K562 (cell line): ENCODE measurements around the gene H3-3A. TPM values are rescaled to one million over a fixed set of nuclear protein-coding genes. Genes with fewer than 3 reads are reported as not detected.

Experiments
- CAMTA2 ChIP-seq: fragments of 250-450 bp; sonication (Bioruptor Pico); conservative IDR thresholded peaks from 2 replicates; pipeline ENCODE4 v1.5.1; 2022
- FUS ChIP-seq: fragments of 200-400 bp; formaldehyde crosslinking; optimal IDR thresholded peaks from 2 replicates; pipeline ENCODE3; 2017; ENCODE audit warnings: low read depth, low read length
- HOXB6 ChIP-seq: fragments of 250-450 bp; sonication (Bioruptor Pico); IDR thresholded peaks from 2 replicates; pipeline ENCODE4 v1.5.1; 2022; ENCODE audit warnings: mild to moderate bottlenecking, borderline replicate concordance
- ILK ChIP-seq: fragments of 450-650 bp; IDR thresholded peaks from 2 replicates; pipeline ENCODE4 v1.6.1; 2016; ENCODE audit warnings: missing genetic modification characterization, low read depth, mild to moderate bottlenecking, missing compliant biosample characterization, moderate library complexity, borderline replicate concordance
- MLX ChIP-seq, 2 experiments: fragments of 450-650 bp in 1 of 2; sonication (generic) in 1 of 2; formaldehyde crosslinking; conservative IDR thresholded peaks; 2 replicates each; pipeline versions ENCODE4 v1.4.0 to v1.8.1; 2020 to 2022; ENCODE audit warnings: mild to moderate bottlenecking in 1 of 2, missing genetic modification reagents in 1 of 2
- NFXL1 ChIP-seq: fragments of 450-650 bp; formaldehyde crosslinking; IDR thresholded peaks from 2 replicates; pipeline ENCODE4 v1.4.0; 2021; ENCODE audit warnings: mild to moderate bottlenecking
- PCBP1 ChIP-seq: fragments of 200-400 bp; formaldehyde crosslinking; IDR thresholded peaks from 2 replicates; pipeline ENCODE4 v1.6.1; 2018; ENCODE audit warnings: mild to moderate bottlenecking, low read depth, low read length; ENCODE audit not compliant: poor library complexity, severe bottlenecking
- RBM34 ChIP-seq: fragments of 200-400 bp; formaldehyde crosslinking; IDR thresholded peaks from 2 replicates; pipeline ENCODE4 v1.6.1; 2018; ENCODE audit warnings: low read length, borderline replicate concordance; ENCODE audit not compliant: insufficient read depth
- SIN3A ChIP-seq, 2 experiments: fragments of 150-350 bp in 1 of 2; IDR thresholded peaks; 2 replicates each; pipeline ENCODE4 v1.6.1; 2011 to 2016; ENCODE audit warnings: borderline replicate concordance in 2 of 2, low read depth in 2 of 2, low read length in 2 of 2, mild to moderate bottlenecking in 2 of 2, moderate library complexity in 2 of 2; ENCODE audit not compliant: control insufficient read depth in 1 of 2
- SMARCB1 ChIP-seq: IDR thresholded peaks from 2 replicates; pipeline ENCODE4 v1.6.1; 2011; ENCODE audit warnings: improper control_type of control experiment, low read depth; ENCODE audit not compliant: insufficient read length
- SNIP1 ChIP-seq: fragments of 450-650 bp; IDR thresholded peaks from 2 replicates; pipeline ENCODE4 v1.7.1; 2017; ENCODE audit warnings: low read depth, mild to moderate bottlenecking
- ZKSCAN1 ChIP-seq: fragments of 150-350 bp; IDR thresholded peaks from 2 replicates; pipeline ENCODE4 v1.6.1; 2016; ENCODE audit warnings: low read depth, low read length
- ZKSCAN8 ChIP-seq: fragments of 200-800 bp; sonication (Bioruptor generic); IDR thresholded peaks from 2 replicates; pipeline ENCODE4 v1.6.1; 2016; ENCODE audit warnings: missing genetic modification characterization, missing compliant biosample characterization
- ZNF175 ChIP-seq: fragments of 200-800 bp; sonication (Bioruptor generic); IDR thresholded peaks from 2 replicates; pipeline ENCODE4 v1.6.1; 2016; ENCODE audit warnings: low read depth, mild to moderate bottlenecking, missing genetic modification characterization, missing compliant biosample characterization
- ZNF507 ChIP-seq: conservative IDR thresholded peaks from 2 replicates; pipeline ENCODE4 v1.6.1; 2017; ENCODE audit warnings: missing genetic modification characterization, missing compliant biosample characterization
- ZNF57 ChIP-seq: fragments of 450-650 bp; formaldehyde crosslinking; IDR thresholded peaks from 2 replicates; pipeline ENCODE4 v1.4.0; 2020; ENCODE audit warnings: mild to moderate bottlenecking, moderate library complexity
- ZNF584 ChIP-seq: fragments of 200-800 bp; sonication (Bioruptor generic); IDR thresholded peaks from 2 replicates; pipeline ENCODE4 v1.6.1; 2016; ENCODE audit warnings: low read depth, mild to moderate bottlenecking, missing genetic modification characterization, missing compliant biosample characterization
- polyA plus RNA-seq, 8 experiments: library from polyadenylated mRNA; depleted of rRNA in 4 of 8; stranded (reverse) in 5 of 8; unstranded in 3 of 8; fragments of >200 nt; fragmentation: Nextera tagmentation in 2 of 8; fragmentation: Illumina TruSeq in 1 of 8; extraction: Ambion mirVana in 2 of 8; extraction: Trizol in 1 of 8; gene quantifications; 2 replicates each; pipeline versions ENCODE4 v1.2.1 to v1.2.3, GENCODE V29; 2011 to 2014; ENCODE audit warnings: inconsistent platforms in 1 of 8, missing spikeins in 1 of 8
- total RNA-seq, 7 experiments: library from RNA; depleted of rRNA in 6 of 7; stranded (reverse); fragments of >200 nt in 6 of 7; fragmentation: Illumina TruSeq in 2 of 7; extraction: Trizol in 2 of 7; gene quantifications; 2 replicates each; pipeline versions ENCODE4 v1.2.1 to v1.2.3, GENCODE V29; 2011 to 2021; ENCODE audit warnings: low replicate concordance in 1 of 7
- TF ChIP-seq, protein P1 (sequence below): sonication (generic); formaldehyde crosslinking; IDR thresholded peaks from 2 replicates; pipeline ENCODE4 v1.9.0; 2022; ENCODE audit warnings: mild to moderate bottlenecking, missing genetic modification reagents
- TF ChIP-seq, protein P2 (sequence below), 3 experiments: fragments of 200-800 bp in 1 of 3; fragments of 250-450 bp in 1 of 3; fragments of 450-650 bp in 1 of 3; sonication (Bioruptor Pico) in 1 of 3; sonication (Bioruptor generic) in 1 of 3; formaldehyde crosslinking in 1 of 3; IDR thresholded peaks; 2 replicates each; pipeline versions ENCODE4 v1.6.1 to v1.8.0; 2016 to 2022; ENCODE audit warnings: mild to moderate bottlenecking in 2 of 3, missing genetic modification characterization in 2 of 3, missing compliant biosample characterization in 1 of 3, moderate library complexity in 1 of 3
- TF ChIP-seq, protein P3 (sequence below): fragments of 450-650 bp; formaldehyde crosslinking; IDR thresholded peaks from 2 replicates; pipeline ENCODE4 v1.4.0; 2022; ENCODE audit warnings: missing genetic modification characterization

H3-3A gene
- total and polyA plus RNA-seq, 9 of the 15 experiments (the other 6 are each of a cell fraction or from before 2014, with no cell fraction given) = 426 to 1,083 (median 591) TPM

DNA sequence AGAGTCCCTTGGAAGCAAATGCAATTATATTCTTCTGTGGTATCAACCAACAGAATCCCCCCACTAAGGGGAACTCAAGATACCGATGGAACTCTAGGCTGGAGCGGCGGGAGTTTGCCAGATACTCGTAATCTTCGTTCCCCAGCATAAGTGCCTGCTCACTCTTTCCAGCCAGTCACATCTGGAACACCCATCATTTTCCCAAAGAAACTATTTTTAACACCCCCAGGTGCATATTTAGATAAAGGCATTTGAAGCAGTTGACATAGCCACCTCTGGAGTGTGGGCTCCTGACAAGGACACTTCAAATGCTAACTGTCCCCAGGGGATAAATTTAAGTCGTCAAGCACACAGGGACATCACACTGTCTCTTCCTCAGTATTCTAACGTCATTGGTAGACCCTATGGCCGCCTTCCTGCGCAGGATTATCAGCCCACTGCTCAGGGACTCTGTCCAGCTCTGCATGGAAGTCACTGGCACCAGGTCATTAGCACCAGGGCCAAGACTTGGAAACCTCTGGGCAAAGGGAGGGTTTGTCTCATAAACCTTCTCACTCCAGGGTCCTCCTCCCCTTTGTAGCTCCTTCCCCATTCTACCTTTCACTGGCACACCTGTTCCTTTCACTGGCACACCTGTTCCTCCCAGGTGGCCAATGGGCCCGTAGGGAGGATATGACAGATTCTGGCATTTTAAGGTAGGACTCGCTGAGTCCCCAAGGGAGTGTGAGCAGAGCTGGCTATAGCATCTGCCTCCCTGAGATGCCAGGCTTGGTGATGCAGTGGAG lies 48.8 kb downstream of the H3-3A start (continued):
- TF ChIP-seq, protein P1, sequence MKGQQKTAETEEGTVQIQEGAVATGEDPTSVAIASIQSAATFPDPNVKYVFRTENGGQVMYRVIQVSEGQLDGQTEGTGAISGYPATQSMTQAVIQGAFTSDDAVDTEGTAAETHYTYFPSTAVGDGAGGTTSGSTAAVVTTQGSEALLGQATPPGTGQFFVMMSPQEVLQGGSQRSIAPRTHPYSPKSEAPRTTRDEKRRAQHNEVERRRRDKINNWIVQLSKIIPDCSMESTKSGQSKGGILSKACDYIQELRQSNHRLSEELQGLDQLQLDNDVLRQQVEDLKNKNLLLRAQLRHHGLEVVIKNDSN (CRISPR knock-in tag) = no peak
- TF ChIP-seq ZNF57 (CRISPR knock-in tag) (no peak), FUS (no peak), HOXB6 (CRISPR knock-in tag) (no peak), ZNF507 (tag) (no peak), SIN3A (IDR thresholded peaks at IDR 0.05; ENCODE audit: borderline replicate concordance in 2 of 2, control insufficient read depth in 1 of 2, low read depth in 2 of 2, low read length in 2 of 2) (no peak), ILK (tag) (no peak), ZNF584 (peak; percentile 66; the same call in 1 of the 2 replicates), ZKSCAN1 (peak; percentile 19; the same call in 1 of the 2 replicates), NFXL1 (CRISPR knock-in tag) (no peak), ZNF175 (CRISPR knock-in tag) (peak; percentile 79; the same call in 1 of the 2 replicates), SNIP1 (no peak), SMARCB1 (no peak), RBM34 (no peak), CAMTA2 (CRISPR knock-in tag) (no peak), PCBP1 (no peak), MLX (CRISPR knock-in tag; conservative IDR thresholded peaks at IDR 0.05) (no peak), ZKSCAN8 (peak; percentile 71; the same call in 1 of the 2 replicates)
- TF ChIP-seq, protein P2, sequence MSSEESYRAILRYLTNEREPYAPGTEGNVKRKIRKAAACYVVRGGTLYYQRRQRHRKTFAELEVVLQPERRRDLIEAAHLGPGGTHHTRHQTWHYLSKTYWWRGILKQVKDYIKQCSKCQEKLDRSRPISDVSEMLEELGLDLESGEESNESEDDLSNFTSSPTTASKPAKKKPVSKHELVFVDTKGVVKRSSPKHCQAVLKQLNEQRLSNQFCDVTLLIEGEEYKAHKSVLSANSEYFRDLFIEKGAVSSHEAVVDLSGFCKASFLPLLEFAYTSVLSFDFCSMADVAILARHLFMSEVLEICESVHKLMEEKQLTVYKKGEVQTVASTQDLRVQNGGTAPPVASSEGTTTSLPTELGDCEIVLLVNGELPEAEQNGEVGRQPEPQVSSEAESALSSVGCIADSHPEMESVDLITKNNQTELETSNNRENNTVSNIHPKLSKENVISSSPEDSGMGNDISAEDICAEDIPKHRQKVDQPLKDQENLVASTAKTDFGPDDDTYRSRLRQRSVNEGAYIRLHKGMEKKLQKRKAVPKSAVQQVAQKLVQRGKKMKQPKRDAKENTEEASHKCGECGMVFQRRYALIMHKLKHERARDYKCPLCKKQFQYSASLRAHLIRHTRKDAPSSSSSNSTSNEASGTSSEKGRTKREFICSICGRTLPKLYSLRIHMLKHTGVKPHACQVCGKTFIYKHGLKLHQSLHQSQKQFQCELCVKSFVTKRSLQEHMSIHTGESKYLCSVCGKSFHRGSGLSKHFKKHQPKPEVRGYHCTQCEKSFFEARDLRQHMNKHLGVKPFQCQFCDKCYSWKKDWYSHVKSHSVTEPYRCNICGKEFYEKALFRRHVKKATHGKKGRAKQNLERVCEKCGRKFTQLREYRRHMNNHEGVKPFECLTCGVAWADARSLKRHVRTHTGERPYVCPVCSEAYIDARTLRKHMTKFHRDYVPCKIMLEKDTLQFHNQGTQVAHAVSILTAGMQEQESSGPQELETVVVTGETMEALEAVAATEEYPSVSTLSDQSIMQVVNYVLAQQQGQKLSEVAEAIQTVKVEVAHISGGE (CRISPR knock-in tag; IDR thresholded peaks at IDR 0.05) = peak in 1 of 3 experiments; percentile 78; a peak in 2 of 6 replicates
- TF ChIP-seq, protein P3, sequence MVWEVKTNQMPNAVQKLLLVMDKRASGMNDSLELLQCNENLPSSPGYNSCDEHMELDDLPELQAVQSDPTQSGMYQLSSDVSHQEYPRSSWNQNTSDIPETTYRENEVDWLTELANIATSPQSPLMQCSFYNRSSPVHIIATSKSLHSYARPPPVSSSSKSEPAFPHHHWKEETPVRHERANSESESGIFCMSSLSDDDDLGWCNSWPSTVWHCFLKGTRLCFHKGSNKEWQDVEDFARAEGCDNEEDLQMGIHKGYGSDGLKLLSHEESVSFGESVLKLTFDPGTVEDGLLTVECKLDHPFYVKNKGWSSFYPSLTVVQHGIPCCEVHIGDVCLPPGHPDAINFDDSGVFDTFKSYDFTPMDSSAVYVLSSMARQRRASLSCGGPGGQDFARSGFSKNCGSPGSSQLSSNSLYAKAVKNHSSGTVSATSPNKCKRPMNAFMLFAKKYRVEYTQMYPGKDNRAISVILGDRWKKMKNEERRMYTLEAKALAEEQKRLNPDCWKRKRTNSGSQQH (CRISPR knock-in tag) = no peak
